SHP77 treated with DMSO at 0.1 percent for 48 hours (cell line): Measurements from ENCODE around the gene CDC42BPB.
"Not testable (repeated sequence)": the region's sequence is repeated elsewhere in the genome, so short reads cannot be mapped to it uniquely, and the experiment has no call there.

Experiments used
- DNase-seq: peaks from one replicate; lab custom pipeline; 2025; lab: John Stamatoyannopoulos, UW

Gene CDC42BPB

DNA sequence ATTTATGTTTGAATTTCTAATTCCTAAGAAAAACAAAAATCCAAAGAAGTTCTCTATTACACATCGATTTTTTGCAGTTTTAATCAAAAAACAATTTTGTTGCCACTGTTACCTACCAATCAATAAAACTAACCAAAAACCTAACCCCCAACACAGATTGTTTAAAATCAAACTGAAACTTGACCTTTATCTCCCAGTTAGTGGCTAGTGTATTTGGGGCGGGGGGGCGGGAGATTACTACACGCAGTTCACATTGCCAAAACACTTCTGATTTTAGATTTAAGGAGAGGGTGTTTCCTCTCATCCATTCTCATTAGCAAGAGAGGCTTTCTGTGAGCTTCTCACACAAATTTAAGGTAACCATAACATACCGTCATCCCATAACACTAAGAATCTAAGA is 6.4 kb downstream of the CDC42BPB start:
- no peak for DNase-seq

DNA sequence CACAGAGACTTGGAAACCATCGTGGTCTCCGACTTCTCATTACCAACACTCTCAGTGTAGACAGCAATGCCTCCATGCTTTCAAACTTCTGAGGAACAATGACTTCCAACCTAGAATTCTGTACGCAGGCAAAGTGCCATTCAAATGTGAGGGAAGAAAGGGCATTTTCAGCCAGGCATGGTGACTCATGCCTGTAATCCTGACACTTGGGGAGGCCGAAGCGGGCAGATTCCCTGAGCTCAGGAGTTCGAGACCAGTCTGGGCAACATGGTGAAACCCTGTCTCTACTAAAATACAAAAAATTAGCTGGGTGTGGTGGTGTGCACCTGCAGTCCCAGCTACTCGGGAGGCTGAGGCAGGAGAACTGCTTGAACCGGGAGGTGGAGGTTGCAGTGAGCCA is 9.9 kb downstream of the CDC42BPB start:
- not testable (repeated sequence) for DNase-seq

DNA sequence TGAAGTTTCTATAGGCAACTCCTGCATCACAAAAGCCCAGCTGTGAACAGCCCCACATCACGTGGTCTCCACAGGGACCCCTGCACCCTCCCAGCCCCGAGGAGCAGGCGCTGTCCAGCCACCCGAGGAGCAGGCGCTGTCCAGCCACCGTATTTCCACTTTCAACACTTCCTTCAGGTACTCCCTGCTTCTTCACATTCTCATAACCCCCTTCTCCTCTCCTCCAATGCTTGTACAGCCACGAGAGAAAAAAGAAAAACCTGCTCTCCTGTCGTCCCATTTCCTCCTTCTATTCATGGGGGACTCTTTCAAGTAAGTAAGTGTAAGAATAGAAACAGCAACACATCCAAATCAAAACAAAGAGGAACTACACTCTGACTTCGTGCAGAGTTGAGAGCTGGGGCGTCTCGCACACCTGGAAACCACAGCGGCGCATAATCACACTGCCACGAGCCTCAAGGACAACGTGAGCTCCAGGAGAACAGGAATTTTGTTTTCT is 11.9 kb downstream of the CDC42BPB start:
- no peak for DNase-seq

DNA sequence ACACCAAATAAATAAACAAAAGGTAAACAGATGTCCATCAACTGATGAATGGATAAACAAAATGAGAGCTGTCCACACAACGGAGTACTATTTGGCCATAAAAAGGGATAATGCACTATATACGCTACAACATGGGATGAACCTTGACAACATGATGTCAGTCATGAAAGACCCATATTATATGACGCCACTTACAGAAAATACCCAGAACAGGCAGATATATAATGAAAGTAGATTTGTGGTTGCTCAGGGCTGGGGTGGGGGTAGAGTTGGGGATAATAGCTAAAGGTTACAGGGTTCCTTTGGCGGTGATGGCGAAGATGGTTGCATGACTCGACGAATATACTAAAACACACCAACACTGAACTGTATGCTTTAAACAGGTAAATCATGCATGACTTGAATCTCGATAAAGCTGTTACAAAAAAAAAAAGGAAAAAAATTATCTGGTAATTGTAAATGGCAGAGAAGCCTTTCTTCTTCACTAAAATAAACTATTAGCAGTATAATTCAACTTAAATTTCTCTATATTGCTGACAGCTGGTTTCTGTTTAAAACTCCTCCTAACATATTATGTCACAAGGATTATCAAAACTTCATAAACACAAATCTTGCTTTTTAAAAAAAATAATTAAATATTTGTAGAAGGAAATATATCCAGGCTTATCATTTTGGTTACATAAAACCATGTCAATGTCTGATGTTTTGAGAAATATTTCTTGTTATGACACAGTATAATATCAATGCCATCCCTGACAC is 13.9 kb downstream of the CDC42BPB start:
- DNase-seq, result no peak

DNA sequence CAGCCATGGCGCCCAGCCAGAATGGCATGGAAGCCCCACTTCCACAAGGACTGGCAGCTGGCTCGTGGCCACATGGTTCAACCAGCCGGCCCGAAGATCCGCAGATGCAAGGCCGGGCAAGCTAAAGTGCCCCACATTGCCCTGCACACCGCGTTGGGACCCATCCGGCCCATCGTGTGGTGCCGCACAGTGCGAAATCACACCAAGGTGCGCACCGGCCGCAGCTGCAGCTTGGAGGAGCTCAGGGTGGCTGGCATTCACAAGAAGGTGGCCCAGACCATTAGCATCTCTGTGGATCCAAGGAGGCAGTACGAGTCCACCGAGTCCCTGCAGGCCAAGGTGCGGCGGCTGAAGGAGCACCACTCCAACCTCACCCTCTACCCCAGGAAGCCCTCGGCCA is 15.9 kb downstream of the CDC42BPB start:
- no peak for DNase-seq

DNA sequence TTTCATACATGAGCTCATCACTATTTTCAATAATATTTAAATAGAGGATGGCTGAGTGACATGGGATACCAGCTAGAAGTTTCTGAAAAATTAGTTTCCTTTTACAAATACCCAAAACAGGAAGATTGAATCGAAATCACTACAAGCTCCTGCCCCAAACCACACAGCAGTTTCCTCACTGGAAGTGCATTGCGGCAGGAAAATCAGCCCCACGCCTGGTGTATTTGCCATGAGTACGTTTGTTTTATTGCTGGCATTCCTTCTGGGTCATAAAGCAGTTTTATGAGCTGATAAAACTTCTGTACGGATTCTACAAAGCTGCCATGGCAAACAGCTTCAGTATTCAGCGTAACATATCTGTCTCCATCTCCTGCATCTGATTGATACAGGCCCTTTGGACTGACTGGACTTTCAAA is 23.7 kb downstream of the CDC42BPB start:
- DNase-seq, result no peak

DNA sequence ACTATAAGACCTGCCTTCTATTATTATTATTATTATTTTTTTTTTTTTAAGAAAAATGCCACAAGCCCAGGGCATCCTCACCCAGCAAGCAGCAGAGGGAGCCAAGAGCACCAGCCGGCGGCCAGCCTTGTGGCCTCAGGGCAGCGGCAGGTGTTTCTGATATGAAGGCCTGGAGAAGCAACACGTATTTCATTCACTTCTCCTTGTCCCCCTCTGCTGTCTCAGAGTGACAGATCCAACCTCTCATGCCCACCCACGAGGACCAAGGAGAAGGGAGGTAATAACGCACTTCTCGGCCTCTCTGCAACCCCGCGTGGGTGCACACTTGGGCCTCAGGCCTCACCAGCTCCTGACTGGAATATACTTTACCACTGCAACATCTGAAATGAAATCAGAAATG is 25.4 kb downstream of the CDC42BPB start:
- DNase-seq, result no peak

DNA sequence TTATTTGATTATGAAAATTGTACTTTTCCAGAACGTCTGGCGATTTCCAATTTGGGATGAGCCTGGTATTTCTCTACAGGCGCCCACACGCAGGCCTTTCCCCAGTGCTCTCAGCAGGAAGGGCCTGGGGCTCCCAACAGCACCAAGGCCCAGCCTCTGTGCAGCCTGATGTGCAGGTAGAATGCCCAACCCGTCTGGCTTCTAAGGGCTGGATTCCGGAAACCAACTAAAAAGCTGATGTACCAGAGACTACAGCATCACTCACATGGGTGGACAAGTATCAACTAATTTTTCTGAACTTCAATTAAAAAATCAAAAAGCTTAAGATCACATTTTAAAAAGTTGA is 25.8 kb downstream of the CDC42BPB start:
- no peak for DNase-seq

DNA sequence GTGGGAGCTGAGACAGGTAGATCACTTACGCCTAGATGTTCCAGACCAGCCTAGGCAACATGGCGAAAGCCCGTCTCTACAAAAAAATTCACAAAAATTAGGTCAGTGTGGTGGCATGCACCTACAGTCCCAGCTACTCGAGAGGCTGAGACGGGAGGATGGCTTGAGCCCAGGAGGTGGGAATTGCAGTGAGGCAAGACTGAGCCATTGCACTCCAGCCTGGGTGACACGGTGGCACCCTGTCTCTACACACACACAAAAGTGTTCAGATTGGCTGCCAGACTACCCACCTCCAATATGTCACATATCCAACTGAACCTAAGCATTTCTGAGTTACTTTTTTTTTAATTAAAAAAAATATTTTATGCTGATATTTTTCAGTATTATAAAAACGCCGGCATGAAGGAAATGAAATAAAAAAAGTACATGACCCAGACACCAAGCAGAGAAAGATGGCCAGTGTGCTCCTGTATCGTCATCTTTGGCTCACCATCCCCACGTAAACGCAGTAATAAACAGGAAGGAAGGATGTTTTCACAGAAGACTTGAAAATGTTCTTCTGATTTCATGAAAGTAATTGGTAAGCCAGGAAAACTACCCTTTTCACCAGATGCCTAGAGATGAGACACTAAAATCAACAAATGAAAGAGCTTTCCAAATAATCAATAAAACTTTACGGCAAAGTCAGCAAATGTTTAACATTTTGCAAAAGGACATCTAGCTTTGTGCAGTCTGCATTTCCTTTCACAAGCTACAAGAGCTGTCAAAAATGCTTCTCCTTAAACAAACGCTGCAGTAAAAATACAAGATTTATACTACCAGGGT is 26.4 kb downstream of the CDC42BPB start:
- no peak for DNase-seq

DNA sequence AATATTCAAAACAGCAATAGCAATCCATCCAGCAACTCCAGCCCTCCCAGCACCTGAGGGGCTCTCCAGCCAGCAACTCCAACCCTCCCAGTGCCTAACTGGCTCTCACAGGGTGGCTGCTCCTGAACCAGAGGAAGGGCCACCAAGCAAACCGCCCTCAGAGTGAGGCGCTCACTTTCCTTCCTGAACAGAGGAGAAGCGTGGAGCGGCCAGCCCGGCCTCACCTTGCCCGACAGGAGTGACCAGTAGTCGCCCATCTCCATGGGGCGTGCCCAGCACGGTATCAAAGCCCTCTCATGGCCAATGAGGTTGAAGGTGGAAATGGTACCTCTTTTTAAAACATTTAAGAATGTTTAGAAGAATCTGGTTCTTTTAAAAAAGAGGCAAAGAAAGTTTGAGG is 27.4 kb downstream of the CDC42BPB start:
- no peak for DNase-seq

DNA sequence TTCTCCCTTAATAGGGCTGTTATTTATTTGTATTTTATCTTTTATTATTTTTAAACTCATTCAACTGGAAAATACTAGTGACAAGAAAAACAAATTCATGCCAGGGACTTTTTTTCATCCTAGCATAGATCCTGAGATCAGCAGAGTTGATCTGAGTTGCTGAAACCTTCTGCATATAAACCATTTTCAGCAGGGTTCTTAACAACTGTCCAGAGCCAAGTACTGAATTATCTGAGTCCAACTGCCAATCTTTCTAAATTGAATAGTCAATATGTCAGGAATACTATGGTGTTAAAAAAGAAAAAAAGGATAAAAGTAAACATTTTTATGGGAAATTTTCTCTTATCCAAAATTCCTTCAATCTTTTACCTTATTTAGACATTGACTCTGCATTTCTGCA is 28.6 kb downstream of the CDC42BPB start:
- no peak for DNase-seq

DNA sequence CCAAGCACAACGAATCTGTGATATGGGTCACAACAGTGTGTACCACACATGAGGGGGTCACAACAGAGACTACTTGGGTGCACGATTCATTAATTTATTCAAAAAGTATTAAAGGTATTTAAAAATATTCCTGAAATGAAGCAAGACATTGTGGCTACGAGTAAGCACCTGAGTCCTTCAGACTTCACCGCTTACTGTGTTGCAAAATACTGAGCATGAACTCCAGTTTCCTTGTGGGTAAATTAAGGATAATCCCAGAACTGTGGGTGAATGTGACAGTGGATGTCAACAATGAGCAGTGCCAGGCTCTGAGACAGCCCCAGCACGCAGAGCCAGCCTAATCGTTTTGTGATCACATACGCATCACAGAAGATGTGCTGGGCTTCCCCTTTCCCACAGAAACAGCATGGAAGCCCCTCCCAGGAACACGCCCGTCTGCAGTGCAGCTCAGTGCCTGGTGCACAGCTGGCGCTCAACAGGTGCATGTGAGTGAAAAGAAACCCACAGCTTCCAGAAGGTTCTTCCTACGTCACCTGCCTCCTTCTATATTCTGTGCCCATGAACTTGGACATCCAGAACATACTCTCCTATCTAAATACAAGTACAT is 29.1 kb downstream of the CDC42BPB start:
- no peak for DNase-seq

DNA sequence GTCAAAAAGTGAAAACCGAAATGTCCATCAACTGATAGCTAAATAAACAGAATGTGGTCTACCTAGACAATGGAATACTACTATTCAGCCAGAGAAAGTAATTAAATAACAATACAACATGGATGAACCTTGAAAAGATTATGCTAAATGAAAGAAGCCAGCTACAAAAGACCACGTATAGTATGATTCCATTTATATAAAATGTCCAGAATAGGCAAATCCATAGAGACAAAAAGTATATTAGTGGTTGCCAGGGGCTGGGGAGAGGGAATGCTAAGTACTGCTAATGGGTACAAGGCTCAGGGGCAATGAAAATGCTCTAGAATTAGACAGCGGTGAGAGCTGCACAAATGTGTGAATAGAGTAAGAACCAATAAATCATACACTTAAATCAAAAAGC is 29.9 kb downstream of the CDC42BPB start:
- no peak for DNase-seq

DNA sequence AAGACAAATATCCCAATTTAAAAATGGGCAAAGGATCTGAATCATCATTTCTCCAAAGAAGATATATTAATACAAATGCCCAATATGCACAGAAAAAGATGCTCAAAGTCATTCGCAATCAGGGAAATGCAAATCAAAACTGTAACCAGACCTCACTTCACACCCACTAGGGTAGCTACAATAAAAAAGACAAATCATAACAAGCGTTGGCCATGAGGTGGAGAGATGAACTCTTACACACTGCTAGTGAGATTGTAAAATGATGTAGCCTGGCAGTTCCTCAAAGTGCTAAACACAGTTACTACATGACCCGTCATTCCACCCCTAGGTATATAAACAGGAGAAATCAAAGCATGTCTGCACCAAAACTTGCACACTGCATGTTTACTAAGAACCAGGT is 30.4 kb downstream of the CDC42BPB start:
- DNase-seq, result no peak

DNA sequence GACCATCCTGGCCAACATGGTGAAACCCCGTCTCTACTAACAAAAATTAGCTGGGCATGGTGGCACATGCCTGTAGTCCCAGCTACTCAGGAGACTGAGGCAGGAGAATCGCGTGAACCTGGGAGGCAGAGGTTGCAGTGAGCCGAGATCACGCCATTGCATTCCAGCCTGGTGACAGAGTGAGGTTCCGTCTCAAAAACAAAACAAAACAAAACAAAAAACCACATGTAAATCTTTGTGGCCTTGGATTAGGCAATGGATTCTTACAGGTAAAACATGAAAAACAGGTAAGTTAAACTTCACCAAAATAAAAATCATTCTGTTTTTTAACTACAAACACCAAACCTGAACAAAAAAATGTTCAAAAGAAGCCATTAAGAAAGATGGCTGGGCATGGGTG is 31.2 kb downstream of the CDC42BPB start:
- DNase-seq, result not testable (repeated sequence)

DNA sequence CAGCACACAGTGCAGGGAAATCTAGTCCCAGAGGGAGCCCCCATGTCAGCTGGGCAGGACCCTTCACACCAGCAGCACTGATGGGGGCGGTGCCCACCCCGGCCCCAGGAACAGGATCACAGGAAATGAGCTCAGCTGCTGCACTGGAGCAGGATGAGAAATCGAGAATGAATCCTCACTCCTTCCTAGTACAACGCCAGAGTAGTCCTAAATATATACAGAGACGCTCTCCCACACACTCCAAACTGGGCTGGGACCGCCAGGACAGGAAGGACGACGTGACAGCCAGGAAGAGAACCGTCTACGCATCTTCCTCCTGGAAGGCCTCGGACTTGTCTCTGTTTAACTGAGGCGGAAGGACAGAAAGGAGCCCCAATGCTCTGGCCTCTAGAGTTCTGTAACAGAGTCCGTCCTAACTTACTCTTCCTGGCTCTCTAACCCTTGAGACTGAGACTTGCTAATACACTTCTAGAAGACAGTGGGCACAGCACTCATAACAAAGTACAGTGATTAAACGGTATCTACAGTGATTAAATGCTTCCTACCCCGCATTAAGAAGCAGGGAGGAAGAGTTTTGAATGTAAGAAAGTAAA is 33.4 kb downstream of the CDC42BPB start:
- no peak for DNase-seq

DNA sequence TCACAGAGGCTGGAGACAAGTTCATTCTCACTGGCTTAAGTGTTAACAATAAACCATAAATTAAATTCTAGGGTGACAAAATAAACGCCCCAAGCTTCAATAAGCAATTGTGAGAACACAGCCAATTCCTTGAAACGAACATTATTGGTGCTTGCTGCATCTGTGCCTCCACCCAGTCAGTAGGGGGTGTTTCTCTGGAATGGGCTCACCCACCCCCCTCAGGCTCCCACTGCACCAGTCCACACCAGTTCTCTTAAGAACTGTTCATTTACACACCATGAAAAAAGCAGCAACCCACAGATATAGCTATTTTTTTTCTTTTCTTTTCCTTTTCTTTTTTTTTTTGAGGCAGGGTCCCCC is 34.7 kb downstream of the CDC42BPB start:
- DNase-seq, result no peak

DNA sequence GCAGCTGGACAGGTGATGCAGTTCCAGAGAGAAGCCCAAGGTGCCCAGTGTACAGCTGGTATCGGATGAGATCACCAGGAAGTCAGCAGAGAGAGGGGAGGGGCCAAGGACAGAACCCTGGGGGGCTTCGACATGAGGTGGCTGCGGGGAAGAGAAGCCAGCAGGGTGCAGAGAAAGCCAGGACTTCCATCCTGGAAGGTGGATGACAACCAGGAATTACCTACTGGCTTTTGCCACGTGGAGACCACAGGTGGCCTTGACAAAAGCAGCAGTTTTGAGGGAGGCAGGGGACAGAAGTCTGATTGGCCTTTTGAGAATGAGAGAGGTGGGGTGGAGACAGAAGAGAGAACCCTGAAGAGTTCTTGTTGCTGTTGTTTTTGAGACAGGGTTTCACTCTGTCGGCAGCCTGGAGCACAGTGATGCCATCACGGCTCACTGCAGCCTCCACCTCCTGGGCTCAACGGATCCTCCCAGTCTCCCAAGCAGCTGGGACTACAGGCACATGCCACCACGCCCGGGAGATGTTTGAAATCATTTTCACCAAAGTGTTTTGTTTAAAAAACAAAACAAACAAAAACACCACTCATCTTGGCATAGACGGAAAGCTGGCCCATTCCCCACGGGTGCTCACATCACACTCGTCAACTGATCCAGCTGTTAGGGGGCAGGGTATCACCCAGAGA is 35.2 kb downstream of the CDC42BPB start:
- peak; percentile 15 for DNase-seq

DNA sequence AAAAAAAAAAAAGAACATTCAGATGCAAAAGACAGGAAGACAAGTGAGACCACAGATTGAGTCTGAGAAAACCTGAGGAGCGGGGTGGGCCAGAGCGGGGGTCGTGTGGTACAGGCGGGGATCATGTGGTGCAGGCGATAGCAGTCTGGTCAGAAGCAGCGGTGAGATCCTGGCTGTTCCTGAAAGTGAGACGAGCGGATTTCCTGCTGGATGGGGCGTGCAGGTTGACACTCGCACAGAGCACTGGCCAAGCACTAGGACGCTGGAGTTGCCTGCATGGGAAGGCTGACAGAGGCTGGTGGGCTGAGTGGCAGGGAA is 35.7 kb downstream of the CDC42BPB start:
- no peak for DNase-seq

DNA sequence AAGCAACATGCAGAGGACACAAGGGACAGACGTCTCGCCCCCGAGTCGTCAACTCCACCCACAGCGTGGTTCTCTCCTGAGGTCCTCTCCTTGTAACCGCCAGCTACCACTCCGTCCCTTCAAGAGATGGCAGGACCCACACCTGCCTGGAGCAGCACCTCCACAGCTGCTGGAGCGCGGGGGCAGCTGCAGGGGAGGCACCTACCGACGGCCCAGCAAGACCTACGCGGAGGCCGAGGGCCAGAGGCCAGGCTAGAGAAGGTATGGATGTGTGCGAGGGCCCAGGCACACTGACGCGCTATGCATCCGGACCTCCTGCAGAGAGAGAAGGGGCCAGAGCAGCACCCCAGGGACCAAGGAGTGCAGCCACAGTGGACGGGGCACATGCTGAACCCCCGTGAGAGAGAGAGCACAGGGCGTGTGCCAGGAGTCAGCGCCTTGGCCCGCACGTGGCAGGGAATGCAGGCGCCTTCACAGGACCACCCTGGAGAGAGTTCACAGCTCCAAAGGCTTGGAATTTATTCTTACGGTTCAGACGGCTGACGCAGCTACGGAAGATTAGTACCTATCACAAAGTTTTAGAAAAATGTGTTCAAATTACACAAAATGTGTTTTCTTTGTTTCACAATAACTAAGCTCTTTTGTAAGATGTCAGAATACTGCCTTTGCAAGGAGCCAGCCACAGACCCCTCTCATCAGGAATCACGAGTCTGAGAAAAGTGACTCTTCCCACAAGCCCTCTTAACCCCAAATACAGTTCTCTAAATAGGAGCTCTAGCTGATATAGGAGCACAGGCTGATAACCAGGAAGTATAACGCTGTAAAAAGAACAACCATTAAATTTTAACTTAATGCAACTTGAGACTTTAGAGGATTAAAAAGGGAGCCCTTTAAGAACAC is 36.8 kb downstream of the CDC42BPB start:
- no peak for DNase-seq

DNA sequence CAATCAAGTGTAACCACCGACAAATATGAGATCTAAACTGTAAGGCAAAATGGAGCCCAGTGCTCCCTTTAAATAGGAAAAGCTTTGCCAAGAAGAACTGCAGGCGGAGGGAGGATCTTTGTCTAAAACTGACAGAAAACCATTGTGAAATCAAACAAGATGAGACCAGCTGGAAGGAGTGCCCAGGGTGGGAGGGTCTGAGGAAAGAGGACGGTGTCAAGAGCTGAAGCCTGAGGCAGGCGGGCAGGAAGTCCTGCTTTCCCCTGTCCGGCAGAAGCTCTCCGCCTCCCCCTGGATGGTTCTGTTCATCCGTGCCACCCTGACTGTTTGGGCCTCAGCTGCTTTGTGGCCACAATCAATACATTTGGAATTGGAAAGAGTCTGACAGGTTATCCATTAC is 37.5 kb downstream of the CDC42BPB start:
- no peak for DNase-seq
